Gastrocnemius medialis (tissue), 4 donors: ENCODE results near the gene GSTT2B.
"Not testable (repeated sequence)": the region's sequence is repeated elsewhere in the genome, so short reads cannot be mapped to it uniquely, and the experiment has no call there.

Experiments
- CTCF ChIP-seq, 5 experiments: fragments of 450-650 bp in 3 of 5; fragments of 200-600 bp in 2 of 5; sonication (generic) in 2 of 5; IDR thresholded peaks in 4 of 5; conservative IDR thresholded peaks in 1 of 5; 1 replicate in 4 of 5; 2 replicates in 1 of 5; pipeline ENCODE4 v1.5.1; 2016 to 2019; ENCODE audit warnings: antibody characterized with exemption in 5 of 5, mild to moderate bottlenecking in 3 of 5, moderate library complexity in 3 of 5
- POLR2A ChIP-seq, 2 donors: fragments of 450-650 bp; IDR thresholded peaks; one replicate each; pipeline ENCODE4 v1.6.1; 2017; ENCODE audit warnings: antibody characterized with exemption in 2 of 2, mild to moderate bottlenecking in 2 of 2, moderate library complexity in 2 of 2

- TF ChIP-seq CTCF (IDR thresholded peaks at IDR 0.05 in 4 of 5, conservative IDR thresholded peaks at IDR 0.05 in 1 of 5); POLR2A (IDR thresholded peaks at IDR 0.05): not testable (repeated sequence)
These were observed 38.8 kb upstream of the GSTT2B start for GRCh38 chr22:23999779-24000178.
